ENCODE measurements around the gene QSOX1.

GRCh38 chr1:180175291-180175690 lies 20.6 kb downstream of the QSOX1 start:
- TF ChIP-seq CTCF (IDR thresholded peaks at IDR 0.05; ENCODE audit: poor library complexity) (no peak), EZH2 (IDR thresholded peaks at IDR 0.05; ENCODE audit: borderline replicate concordance) (no peak), EZH2phosphoT487 (IDR thresholded peaks at IDR 0.05; ENCODE audit: low read depth, severe bottlenecking, unreplicated experiment) (no peak)

Measured in hepatocyte (in vitro differentiated cells).